GM12892 (cell line): Measurements from ENCODE around the gene PRKD2.

ENCODE experiments used
- POLR2A ChIP-seq: IDR thresholded peaks from 2 replicates; pipeline ENCODE4 v1.6.1; 2011; ENCODE audit warnings: low read depth, low read length, control low read depth
- POLR2AphosphoS5 ChIP-seq: IDR thresholded peaks from 2 replicates; pipeline ENCODE4 v1.6.1; 2011; ENCODE audit warnings: low read depth, low read length, control low read depth
- TAF1 ChIP-seq: IDR thresholded peaks from 2 replicates; pipeline ENCODE4 v1.6.1; 2011; ENCODE audit warnings: low read depth, mild to moderate bottlenecking, control low read depth, low read length, borderline replicate concordance

DNA sequence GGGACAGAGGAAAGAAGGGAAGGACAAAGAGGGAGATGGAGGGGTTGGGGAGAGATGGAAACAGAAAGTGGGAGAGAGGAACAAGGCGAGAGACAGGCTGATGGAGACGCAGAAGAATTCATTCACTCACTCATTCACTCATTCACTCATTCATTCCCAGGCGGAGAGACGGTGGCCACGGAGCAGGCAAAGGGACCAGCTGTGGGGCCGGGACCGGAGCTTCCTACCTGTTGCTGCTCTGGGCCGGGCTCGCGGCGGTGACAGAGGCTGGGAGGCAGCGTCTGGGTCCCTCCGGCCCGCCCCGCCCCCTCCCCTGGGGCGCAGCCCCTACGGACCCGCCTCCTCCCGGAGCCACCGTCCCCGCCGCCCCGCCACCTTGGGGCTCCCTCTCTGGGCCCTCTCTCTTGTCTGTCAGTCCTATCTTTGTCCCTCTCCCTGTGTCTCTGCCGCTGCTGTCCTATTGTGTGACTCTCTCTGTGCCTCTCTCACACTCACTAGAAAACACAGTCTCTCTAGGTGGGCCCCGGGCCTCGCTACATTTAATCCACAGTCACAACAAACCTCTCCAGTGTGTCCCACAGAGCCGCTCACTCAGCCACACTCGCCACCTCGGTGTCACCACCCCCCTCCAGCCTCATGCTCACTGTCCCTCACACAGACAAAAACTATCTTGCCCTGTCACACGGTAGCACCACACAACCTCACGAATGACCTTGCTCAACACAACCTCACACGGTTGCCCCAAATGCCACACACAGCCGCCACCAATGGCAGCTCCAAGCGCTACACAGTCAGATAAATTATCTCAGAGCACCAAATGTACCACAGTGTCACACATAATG, 80.8 kb downstream of the PRKD2 start, which contains the start of gene GNG8:
- TF ChIP-seq POLR2A: no peak
- TF ChIP-seq POLR2AphosphoS5: no peak
- no peak for TF ChIP-seq TAF1
